Esophagus muscularis mucosa (tissue), 3 donors: ENCODE measurements around the gene YY1AP1.
"Not testable (repeated sequence)": the region's sequence is repeated elsewhere in the genome, so short reads cannot be mapped to it uniquely, and the experiment has no call there.

Experiments used
- POLR2A ChIP-seq: fragments of 450-650 bp; IDR thresholded peaks from one replicate; pipeline ENCODE4 v1.6.1; 2017; ENCODE audit warnings: antibody characterized with exemption, moderate library complexity, mild to moderate bottlenecking, low read depth
- POLR2AphosphoS5 ChIP-seq, 2 donors: sonication (generic); formaldehyde crosslinking; IDR thresholded peaks; one replicate each; pipeline ENCODE4 v1.6.1; 2017; ENCODE audit warnings: antibody characterized with exemption in 2 of 2
- TF ChIP-seq, protein P1 (sequence below), 3 experiments: fragments of 200-600 bp in 2 of 3; fragments of 450-650 bp in 1 of 3; sonication (generic) in 2 of 3; IDR thresholded peaks; one replicate each; pipeline ENCODE4 v1.5.1; 2017 to 2019; ENCODE audit warnings: antibody characterized with exemption in 3 of 3, mild to moderate bottlenecking in 2 of 3, moderate library complexity in 1 of 3

DNA sequence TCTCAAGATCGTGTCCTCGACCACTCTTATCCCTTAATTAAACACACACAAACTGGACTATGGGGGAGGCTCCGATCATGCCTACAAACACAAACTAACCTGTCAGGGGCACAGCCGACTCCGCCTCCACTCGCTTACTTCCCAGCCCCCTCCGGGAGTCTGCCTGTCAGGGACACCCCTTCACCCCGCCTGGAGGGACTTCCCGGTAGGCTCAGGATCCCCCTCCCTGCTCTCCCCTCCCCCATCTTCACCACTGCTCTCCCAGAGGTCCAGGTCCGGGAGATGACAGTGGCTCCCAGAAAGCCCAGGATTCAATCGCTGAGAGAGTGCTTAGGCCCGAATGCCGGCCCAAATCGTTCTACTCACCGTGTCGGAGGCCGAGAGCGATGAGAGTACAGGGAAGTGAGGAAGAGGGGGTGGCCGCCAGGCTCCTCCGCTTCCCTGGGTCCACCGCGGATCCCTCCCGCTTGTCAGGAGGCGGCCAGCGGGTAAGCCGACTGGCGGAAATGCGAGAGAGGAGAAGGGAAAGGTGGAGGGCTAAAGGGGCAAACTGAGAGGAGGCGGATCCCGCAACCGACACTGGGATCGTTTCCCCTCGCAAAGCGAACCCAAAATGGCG lies 760 bp downstream of the YY1AP1 start:
- TF ChIP-seq, protein P1, sequence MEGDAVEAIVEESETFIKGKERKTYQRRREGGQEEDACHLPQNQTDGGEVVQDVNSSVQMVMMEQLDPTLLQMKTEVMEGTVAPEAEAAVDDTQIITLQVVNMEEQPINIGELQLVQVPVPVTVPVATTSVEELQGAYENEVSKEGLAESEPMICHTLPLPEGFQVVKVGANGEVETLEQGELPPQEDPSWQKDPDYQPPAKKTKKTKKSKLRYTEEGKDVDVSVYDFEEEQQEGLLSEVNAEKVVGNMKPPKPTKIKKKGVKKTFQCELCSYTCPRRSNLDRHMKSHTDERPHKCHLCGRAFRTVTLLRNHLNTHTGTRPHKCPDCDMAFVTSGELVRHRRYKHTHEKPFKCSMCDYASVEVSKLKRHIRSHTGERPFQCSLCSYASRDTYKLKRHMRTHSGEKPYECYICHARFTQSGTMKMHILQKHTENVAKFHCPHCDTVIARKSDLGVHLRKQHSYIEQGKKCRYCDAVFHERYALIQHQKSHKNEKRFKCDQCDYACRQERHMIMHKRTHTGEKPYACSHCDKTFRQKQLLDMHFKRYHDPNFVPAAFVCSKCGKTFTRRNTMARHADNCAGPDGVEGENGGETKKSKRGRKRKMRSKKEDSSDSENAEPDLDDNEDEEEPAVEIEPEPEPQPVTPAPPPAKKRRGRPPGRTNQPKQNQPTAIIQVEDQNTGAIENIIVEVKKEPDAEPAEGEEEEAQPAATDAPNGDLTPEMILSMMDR (IDR thresholded peaks at IDR 0.05): not testable (repeated sequence)
- not testable (repeated sequence) for TF ChIP-seq POLR2A; POLR2AphosphoS5 (IDR thresholded peaks at IDR 0.05)
